SK-N-SH treated with all-trans-retinoic acid at 6 μM for 48 hours (cell line): ENCODE results near the gene CRYGS.

Source experiments
- ATAC-seq: fragments of 200-7000 bp; cut with Tn5 transposase; 3 replicates; pipeline ENCODE4 v1.9.1; 2020; ENCODE audit warnings: mild to moderate bottlenecking, moderate library complexity
- ARNTL ChIP-seq: fragments of 450-650 bp; formaldehyde crosslinking; IDR thresholded peaks from 2 replicates; pipeline ENCODE4 v1.5.0; 2020; ENCODE audit warnings: low read depth, mild to moderate bottlenecking, moderate library complexity, borderline replicate concordance
- CREB5 ChIP-seq: fragments of 250-450 bp; sonication (Bioruptor Pico); IDR thresholded peaks from 2 replicates; pipeline ENCODE4 v1.5.1; 2020; ENCODE audit warnings: low read depth, mild to moderate bottlenecking, moderate library complexity
- CSDC2 ChIP-seq: fragments of 250-450 bp; sonication (Bioruptor Pico); IDR thresholded peaks from 2 replicates; pipeline ENCODE4 v1.5.0; 2020; ENCODE audit warnings: mild to moderate bottlenecking, moderate library complexity
- CSRNP3 ChIP-seq: fragments of 250-450 bp; sonication (Bioruptor Pico); IDR thresholded peaks from 2 replicates; pipeline ENCODE4 v1.5.1; 2021; ENCODE audit warnings: mild to moderate bottlenecking, moderate library complexity
- ESRRG ChIP-seq: fragments of 250-450 bp; sonication (Bioruptor Pico); IDR thresholded peaks from 2 replicates; pipeline ENCODE4 v1.6.1; 2021; ENCODE audit warnings: mild to moderate bottlenecking
- GLIS3 ChIP-seq: fragments of 250-450 bp; sonication (Bioruptor Pico); IDR thresholded peaks from 2 replicates; pipeline ENCODE4 v1.5.0; 2020; ENCODE audit warnings: mild to moderate bottlenecking, moderate library complexity
- OSR1 ChIP-seq: fragments of 250-450 bp; sonication (Bioruptor Pico); IDR thresholded peaks from 2 replicates; pipeline ENCODE4 v1.8.0; 2022; ENCODE audit warnings: moderate library complexity, mild to moderate bottlenecking, inconsistent platforms
- PATZ1 ChIP-seq: fragments of 250-450 bp; sonication (Bioruptor Pico); IDR thresholded peaks from 2 replicates; pipeline ENCODE4 v1.8.0; 2020; ENCODE audit warnings: mild to moderate bottlenecking, moderate library complexity, borderline replicate concordance
- POU6F1 ChIP-seq: fragments of 250-450 bp; sonication (Bioruptor Pico); IDR thresholded peaks from 2 replicates; pipeline ENCODE4 v1.8.0; 2021; ENCODE audit warnings: low read depth, mild to moderate bottlenecking, moderate library complexity, borderline replicate concordance
- PPARA ChIP-seq: fragments of 250-450 bp; sonication (Bioruptor Pico); IDR thresholded peaks from 2 replicates; pipeline ENCODE4 v1.5.0; 2020; ENCODE audit warnings: mild to moderate bottlenecking, borderline replicate concordance
- RARB ChIP-seq: fragments of 250-450 bp; sonication (Bioruptor Pico); IDR thresholded peaks from 2 replicates; pipeline ENCODE4 v1.8.0; 2021; ENCODE audit warnings: mild to moderate bottlenecking, moderate library complexity
- SNAI2 ChIP-seq: fragments of 250-450 bp; sonication (Bioruptor Pico); IDR thresholded peaks from 2 replicates; pipeline ENCODE4 v1.5.0; 2020; ENCODE audit warnings: mild to moderate bottlenecking, moderate library complexity
- TCF4 ChIP-seq: fragments of 250-450 bp; sonication (Bioruptor Pico); IDR thresholded peaks from 2 replicates; pipeline ENCODE4 v1.8.0; 2021; ENCODE audit warnings: mild to moderate bottlenecking, moderate library complexity, borderline replicate concordance
- TOX ChIP-seq: fragments of 250-450 bp; sonication (Bioruptor Pico); IDR thresholded peaks from 2 replicates; pipeline ENCODE4 v1.8.0; 2021; ENCODE audit warnings: mild to moderate bottlenecking, moderate library complexity, borderline replicate concordance
- TSHZ2 ChIP-seq: fragments of 250-450 bp; sonication (Bioruptor Pico); IDR thresholded peaks from 2 replicates; pipeline ENCODE4 v1.5.0; 2020; ENCODE audit warnings: mild to moderate bottlenecking, moderate library complexity
- ZFP3 ChIP-seq: fragments of 250-450 bp; sonication (Bioruptor Pico); IDR thresholded peaks from 2 replicates; pipeline ENCODE4 v1.5.0; 2020; ENCODE audit warnings: mild to moderate bottlenecking, moderate library complexity
- ZFP30 ChIP-seq: fragments of 450-650 bp; formaldehyde crosslinking; IDR thresholded peaks from 2 replicates; pipeline ENCODE4 v1.5.0; 2022; ENCODE audit warnings: mild to moderate bottlenecking, moderate library complexity
- ZNF565 ChIP-seq: fragments of 450-650 bp; formaldehyde crosslinking; conservative IDR thresholded peaks from 2 replicates; pipeline ENCODE4 v1.5.0; 2020; ENCODE audit warnings: low read depth, mild to moderate bottlenecking, moderate library complexity
- ZNF70 ChIP-seq: fragments of 450-650 bp; formaldehyde crosslinking; IDR thresholded peaks from 2 replicates; pipeline ENCODE4 v1.5.0; 2020; ENCODE audit warnings: mild to moderate bottlenecking, moderate library complexity
- ZNF8 ChIP-seq: fragments of 450-650 bp; formaldehyde crosslinking; IDR thresholded peaks from 2 replicates; pipeline ENCODE4 v1.5.0; 2020; ENCODE audit warnings: mild to moderate bottlenecking, moderate library complexity

CRYGS gene

GRCh38 chr3:186511702-186512101, 32.5 kb downstream of the CRYGS start:
- TF ChIP-seq PPARA (no peak), TSHZ2 (CRISPR knock-in tag) (no peak), GLIS3 (no peak), ARNTL (CRISPR knock-in tag) (no peak), SNAI2 (no peak), CSDC2 (CRISPR knock-in tag) (no peak), ZNF70 (CRISPR knock-in tag) (no peak), TOX (CRISPR knock-in tag) (no peak), PATZ1 (no peak), POU6F1 (CRISPR knock-in tag) (no peak), ZNF8 (no peak), OSR1 (CRISPR knock-in tag) (no peak), CREB5 (CRISPR knock-in tag) (no peak)
- ATAC-seq, result no peak

- no peak for ATAC-seq
- TF ChIP-seq GLIS3 (no peak), CSRNP3 (no peak), SNAI2 (no peak), ZNF8 (no peak), PPARA (no peak), ESRRG (no peak), ZFP3 (CRISPR knock-in tag) (no peak), CSDC2 (CRISPR knock-in tag) (no peak), ZNF565 (CRISPR knock-in tag) (no peak), ZFP30 (CRISPR knock-in tag) (no peak), RARB (CRISPR knock-in tag) (no peak), POU6F1 (CRISPR knock-in tag) (no peak), CREB5 (CRISPR knock-in tag) (no peak), TCF4 (no peak), ZNF70 (CRISPR knock-in tag) (no peak), ARNTL (CRISPR knock-in tag) (no peak), PATZ1 (no peak), TOX (CRISPR knock-in tag) (no peak)
Measured at GRCh38 chr3:186511245-186511644, 32.9 kb downstream of the CRYGS start.
